ENCODE results near the gene POLG2. TPM values are rescaled to one million over a fixed set of nuclear protein-coding genes. Genes with fewer than 3 reads are reported as not detected.

POLG2 gene
- total and polyA plus RNA-seq, 9 of the 15 experiments (the other 6 are each of a cell fraction or from before 2014, with no cell fraction given), result 13.4 to 44.8 (median 37.0) TPM

GRCh38 chr17:64449545-64449944, 47.3 kb downstream of the POLG2 start:
- Histone ChIP-seq H3K27me3 (ENCODE audit: control insufficient read depth in 2 of 2, insufficient read depth in 2 of 2, low read length in 2 of 2) (no peaks in the 10 kb centered on the region), H3K27ac (ENCODE audit: extremely low read depth, low read depth, low read length) (peak overlapping the region; percentile 85), H3K4me2 (ENCODE audit: insufficient read depth, low read length) (peak overlapping the region; percentile 61), H3K4me3 (peak overlapping the region; percentile 14; the same call in 1 of the 2 replicates), H3K36me3 (ENCODE audit: control insufficient read depth, insufficient read depth, low read length) (no peaks in the 10 kb centered on the region), H2AFZ (ENCODE audit: low read depth, low read length) (peak overlapping the region; percentile 90), H3K9me3 (replicated peaks; ENCODE audit: control insufficient read depth, insufficient read depth, low read depth, low read length) (no peaks in the 10 kb centered on the region), H3K9ac (ENCODE audit: insufficient read depth in 1 of 2, low read depth in 2 of 2, low read length in 2 of 2) (peak overlapping the region in 1 of 2 experiments; percentile 63; a peak in 2 of 4 replicates), H3K9me1 (ENCODE audit: control insufficient read depth, insufficient read depth, low read length) (no peaks in the 10 kb centered on the region), H4K20me1 (replicated peaks; ENCODE audit: control insufficient read depth, insufficient read depth, low read length) (no peaks in the 10 kb centered on the region), H3K4me1 (replicated peaks in 1 of 2; ENCODE audit: control insufficient read depth in 2 of 2, insufficient read depth in 2 of 2, low read length in 2 of 2) (peaks cover 4 to 16% of the 10 kb centered on the region in 2 experiments; a peak in 4 of 5 replicates), H3K79me2 (ENCODE audit: control insufficient read depth, insufficient read depth, low read length) (no peaks in the 10 kb centered on the region)
- peak; percentile 67 for ATAC-seq
- no peak for FAIRE-seq
- intact Hi-C loops (cut with micrococcal nuclease), result no loop called here
- BruUV-seq (replicated peaks), result no TSS peak
- WGBS (ENCODE audit: insufficient coverage, low coverage, missing lambda C conversion rate), result 12% methylated on average over 3 of the region's 3 CpGs
- DNase-seq (ENCODE audit: extremely low read depth in 1 of 4, low spot score in 3 of 4), result peak in 1 of 4 experiments; percentile 31
- POLR2A ChIA-PET, result interaction anchor here (0.9 to 1.9 kb wide), 5 partner anchors 10 to 56 kb away, joined by 4 to 11 read pairs (median 5); partner anchors contain the start of genes DDX5 and POLG2
- CTCF ChIA-PET (ENCODE audit: low intra/inter-chr PET ratio), result interaction anchor here (0.7 kb wide), 1 partner anchor 258 kb away, joined by 3 read pairs; no protein-coding TSS in a partner anchor
- in situ Hi-C loops (cut with MboI), result no loop called here
- TF ChIP-seq PHF21A (IDR thresholded peaks at IDR 0.05; ENCODE audit: borderline replicate concordance, low read depth) (no peak), ZNF785 (CRISPR knock-in tag; IDR thresholded peaks at IDR 0.05) (no peak), ZNF224 (CRISPR knock-in tag; IDR thresholded peaks at IDR 0.05) (no peak), CEBPB (tag; IDR thresholded peaks at IDR 0.05) (peak; percentile 56; the same call in 1 of the 2 replicates), ZNF589 (CRISPR knock-in tag; IDR thresholded peaks at IDR 0.05; ENCODE audit: low read depth) (peak; percentile 41; the same call in 1 of the 2 replicates), ZFX (CRISPR knock-in tag; IDR thresholded peaks at IDR 0.05) (peak; percentile 44; the same call in 1 of the 2 replicates), ZNF512 (tag; IDR thresholded peaks at IDR 0.05) (0 out of 2 replicates have a peak, but pooled peaks have one; percentile 21), ZNF395 (CRISPR knock-in tag; IDR thresholded peaks at IDR 0.05) (peak; percentile 85), ZNF407 (IDR thresholded peaks at IDR 0.05; ENCODE audit: low read depth) (no peak), GTF2E2 (tag; IDR thresholded peaks at IDR 0.05) (0 out of 2 replicates have a peak, but pooled peaks have one; percentile 59), RBFOX2 (IDR thresholded peaks at IDR 0.05; ENCODE audit: low read depth, low read length) (peak; percentile 39; the same call in 1 of the 2 replicates)
